Spleen (tissue), 7 donors: ENCODE measurements around the gene KEAP1.

Experiments
- CTCF ChIP-seq, 11 experiments: fragments of 200-600 bp in 7 of 11; fragments of 450-650 bp in 4 of 11; sonication (generic) in 4 of 11; IDR thresholded peaks in 8 of 11; conservative IDR thresholded peaks in 3 of 11; 1 replicate in 7 of 11; 2 replicates in 4 of 11; pipeline versions ENCODE4 v1.4.0 to v1.8.0; 2016 to 2021; ENCODE audit warnings: antibody characterized with exemption in 11 of 11, inconsistent platforms in 4 of 11, mild to moderate bottlenecking in 1 of 11
- POLR2A ChIP-seq, 3 donors: fragments of 450-650 bp; IDR thresholded peaks; one replicate each; pipeline ENCODE4 v1.5.1; 2017; ENCODE audit warnings: antibody characterized with exemption in 3 of 3, mild to moderate bottlenecking in 1 of 3
- POLR2AphosphoS5 ChIP-seq, 3 donors: sonication (generic); formaldehyde crosslinking; IDR thresholded peaks; one replicate each; pipeline ENCODE4 v1.5.1; 2017; ENCODE audit warnings: antibody characterized with exemption in 3 of 3
- donor health status: DM: no; HTN: no; CAD: no; lungs with moderate emphysema.
- donor health status: DM: no; HTN: no; CAD: no.
- donor health status: DM: no; HTN: no; CAD: no.

- TF ChIP-seq POLR2A (IDR thresholded peaks at IDR 0.05) (no peak), CTCF (IDR thresholded peaks at IDR 0.05 in 8 of 11, conservative IDR thresholded peaks at IDR 0.05 in 3 of 11) (no peak), POLR2AphosphoS5 (IDR thresholded peaks at IDR 0.05) (no peak)
These were observed 40.6 kb downstream of the KEAP1 start for GRCh38 chr19:10462557-10462956.
